ENCODE results near the gene WNT3A.

GRCh38 chr1:228009828-228010775 is 3.3 kb downstream of the WNT3A start:
- TF ChIP-seq TCF7L2 (IDR thresholded peaks at IDR 0.05; ENCODE audit: borderline replicate concordance, low read depth, low read length) (no peak), OVOL3 (tag by site-specific recombination; IDR thresholded peaks at IDR 0.05) (no peak), CTCF (tag by site-specific recombination; IDR thresholded peaks at IDR 0.05) (no peak), ZNF747 (tag by site-specific recombination; IDR thresholded peaks at IDR 0.05) (no peak), KLF1 (tag by site-specific recombination; IDR thresholded peaks at IDR 0.05) (no peak), ZNF138 (tag by site-specific recombination; IDR thresholded peaks at IDR 0.05; ENCODE audit: borderline replicate concordance) (no peak), ZNF274 (IDR thresholded peaks at IDR 0.05; ENCODE audit: low read length) (no peak), ZNF274 (tag by site-specific recombination; IDR thresholded peaks at IDR 0.05; ENCODE audit: borderline replicate concordance) (no peak), ZBTB7A (tag by site-specific recombination; IDR thresholded peaks at IDR 0.05; ENCODE audit: low read depth) (no peak), ZBTB11 (tag by site-specific recombination; conservative IDR thresholded peaks at IDR 0.05; ENCODE audit: low read depth) (no peak), ZNF513 (tag by site-specific recombination; IDR thresholded peaks at IDR 0.05) (no peak), ZNF302 (tag by site-specific recombination; IDR thresholded peaks at IDR 0.05; ENCODE audit: low read depth) (no peak)
- TF ChIP-seq, protein P1, sequence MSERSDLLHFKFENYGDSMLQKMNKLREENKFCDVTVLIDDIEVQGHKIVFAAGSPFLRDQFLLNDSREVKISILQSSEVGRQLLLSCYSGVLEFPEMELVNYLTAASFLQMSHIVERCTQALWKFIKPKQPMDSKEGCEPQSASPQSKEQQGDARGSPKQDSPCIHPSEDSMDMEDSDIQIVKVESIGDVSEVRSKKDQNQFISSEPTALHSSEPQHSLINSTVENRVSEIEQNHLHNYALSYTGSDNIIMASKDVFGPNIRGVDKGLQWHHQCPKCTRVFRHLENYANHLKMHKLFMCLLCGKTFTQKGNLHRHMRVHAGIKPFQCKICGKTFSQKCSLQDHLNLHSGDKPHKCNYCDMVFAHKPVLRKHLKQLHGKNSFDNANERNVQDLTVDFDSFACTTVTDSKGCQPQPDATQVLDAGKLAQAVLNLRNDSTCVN (tag by site-specific recombination; optimal IDR thresholded peaks at IDR 0.05), result no peak
- TF ChIP-seq, protein P2, sequence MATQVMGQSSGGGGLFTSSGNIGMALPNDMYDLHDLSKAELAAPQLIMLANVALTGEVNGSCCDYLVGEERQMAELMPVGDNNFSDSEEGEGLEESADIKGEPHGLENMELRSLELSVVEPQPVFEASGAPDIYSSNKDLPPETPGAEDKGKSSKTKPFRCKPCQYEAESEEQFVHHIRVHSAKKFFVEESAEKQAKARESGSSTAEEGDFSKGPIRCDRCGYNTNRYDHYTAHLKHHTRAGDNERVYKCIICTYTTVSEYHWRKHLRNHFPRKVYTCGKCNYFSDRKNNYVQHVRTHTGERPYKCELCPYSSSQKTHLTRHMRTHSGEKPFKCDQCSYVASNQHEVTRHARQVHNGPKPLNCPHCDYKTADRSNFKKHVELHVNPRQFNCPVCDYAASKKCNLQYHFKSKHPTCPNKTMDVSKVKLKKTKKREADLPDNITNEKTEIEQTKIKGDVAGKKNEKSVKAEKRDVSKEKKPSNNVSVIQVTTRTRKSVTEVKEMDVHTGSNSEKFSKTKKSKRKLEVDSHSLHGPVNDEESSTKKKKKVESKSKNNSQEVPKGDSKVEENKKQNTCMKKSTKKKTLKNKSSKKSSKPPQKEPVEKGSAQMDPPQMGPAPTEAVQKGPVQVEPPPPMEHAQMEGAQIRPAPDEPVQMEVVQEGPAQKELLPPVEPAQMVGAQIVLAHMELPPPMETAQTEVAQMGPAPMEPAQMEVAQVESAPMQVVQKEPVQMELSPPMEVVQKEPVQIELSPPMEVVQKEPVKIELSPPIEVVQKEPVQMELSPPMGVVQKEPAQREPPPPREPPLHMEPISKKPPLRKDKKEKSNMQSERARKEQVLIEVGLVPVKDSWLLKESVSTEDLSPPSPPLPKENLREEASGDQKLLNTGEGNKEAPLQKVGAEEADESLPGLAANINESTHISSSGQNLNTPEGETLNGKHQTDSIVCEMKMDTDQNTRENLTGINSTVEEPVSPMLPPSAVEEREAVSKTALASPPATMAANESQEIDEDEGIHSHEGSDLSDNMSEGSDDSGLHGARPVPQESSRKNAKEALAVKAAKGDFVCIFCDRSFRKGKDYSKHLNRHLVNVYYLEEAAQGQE (tag by site-specific recombination; IDR thresholded peaks at IDR 0.05), result no peak
- TF ChIP-seq, protein P3, sequence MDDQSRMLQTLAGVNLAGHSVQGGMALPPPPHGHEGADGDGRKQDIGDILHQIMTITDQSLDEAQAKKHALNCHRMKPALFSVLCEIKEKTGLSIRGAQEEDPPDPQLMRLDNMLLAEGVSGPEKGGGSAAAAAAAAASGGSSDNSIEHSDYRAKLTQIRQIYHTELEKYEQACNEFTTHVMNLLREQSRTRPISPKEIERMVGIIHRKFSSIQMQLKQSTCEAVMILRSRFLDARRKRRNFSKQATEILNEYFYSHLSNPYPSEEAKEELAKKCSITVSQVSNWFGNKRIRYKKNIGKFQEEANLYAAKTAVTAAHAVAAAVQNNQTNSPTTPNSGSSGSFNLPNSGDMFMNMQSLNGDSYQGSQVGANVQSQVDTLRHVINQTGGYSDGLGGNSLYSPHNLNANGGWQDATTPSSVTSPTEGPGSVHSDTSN (CRISPR knock-in tag; IDR thresholded peaks at IDR 0.05), result no peak
